ENCODE data around the gene TCEAL8. TPM values are rescaled to one million over a fixed set of nuclear protein-coding genes. Genes with fewer than 3 reads are reported as not detected.
"Not testable (repeated sequence)": the region's sequence is repeated elsewhere in the genome, so short reads cannot be mapped to it uniquely, and the experiment has no call there.

TCEAL8 gene
- total RNA-seq, 1 experiment from 2014 or later, result 21.5 TPM

- DNase-seq, result no peak
- Mint-ChIP-seq H3K27me3 (ENCODE audit: insufficient read depth, unreplicated experiment) (peaks cover 3% of the 10 kb centered on the region), H3K4me3 (ENCODE audit: unreplicated experiment) (no peak overlapping the region)
Measured at GRCh38 chrX:103236296-103236695, 18.7 kb downstream of the TCEAL8 start.

GRCh38 chrX:103235608-103236007 lies 19.3 kb downstream of the TCEAL8 start:
- H3K9me3 Mint-ChIP-seq (ENCODE audit: unreplicated experiment); H3K4me3 Mint-ChIP-seq (ENCODE audit: unreplicated experiment); H3K27me3 Mint-ChIP-seq (ENCODE audit: insufficient read depth, unreplicated experiment); intact Hi-C loops (cut with micrococcal nuclease; ENCODE audit: unreplicated experiment); H3K9me3 ChIP-seq; DNase-seq; H3K4me1 Mint-ChIP-seq (ENCODE audit: low read depth, unreplicated experiment); BruUV-seq (replicated peaks); H3K27me3 ChIP-seq (replicated peaks; ENCODE audit: control insufficient read depth, insufficient read depth, low read length); H3K36me3 Mint-ChIP-seq (ENCODE audit: insufficient read depth, unreplicated experiment); H3K4me1 ChIP-seq; POLR2A ChIA-PET; H3K27ac Mint-ChIP-seq (ENCODE audit: unreplicated experiment); H3K36me3 ChIP-seq (ENCODE audit: control insufficient read depth, insufficient read depth, low read length); CTCF ChIA-PET; H3K4me3 ChIP-seq (ENCODE audit: low read depth, low read length): not testable (repeated sequence)

More at GRCh38 chrX:103236296-103236695, 18.7 kb downstream of the TCEAL8 start:
- TF ChIP-seq CTCF (IDR thresholded peaks at IDR 0.05; ENCODE audit: insufficient read depth in 1 of 2, low read depth in 1 of 2, low read length in 1 of 2, severe bottlenecking in 1 of 2, unreplicated experiment in 1 of 2), result no peak
- no peak overlapping the region for H3K4me3 ChIP-seq (ENCODE audit: low read depth, low read length)
- Mint-ChIP-seq H3K4me1 (ENCODE audit: low read depth, unreplicated experiment) (peaks cover 7% of the 10 kb centered on the region), H3K27ac (ENCODE audit: unreplicated experiment) (no peak overlapping the region), H3K9me3 (ENCODE audit: unreplicated experiment) (no peaks in the 10 kb centered on the region), H3K36me3 (ENCODE audit: insufficient read depth, unreplicated experiment) (no peaks in the 10 kb centered on the region)
- POLR2A ChIA-PET, result no interaction called here
- intact Hi-C loops (cut with micrococcal nuclease; ENCODE audit: unreplicated experiment), result no loop called here
- H3K27me3 ChIP-seq (replicated peaks; ENCODE audit: control insufficient read depth, insufficient read depth, low read length), result no peaks in the 10 kb centered on the region
- H3K9me3 ChIP-seq, result no peaks in the 10 kb centered on the region
- H3K4me1 ChIP-seq, result no peaks in the 10 kb centered on the region
- no peaks in the 10 kb centered on the region for H3K36me3 ChIP-seq (ENCODE audit: control insufficient read depth, insufficient read depth, low read length)
- no TSS peak for BruUV-seq (replicated peaks)
- CTCF ChIA-PET, result no interaction called here

GRCh38 chrX:103234869-103235268 lies 20.1 kb downstream of the TCEAL8 start:
- Mint-ChIP-seq H3K4me1 (ENCODE audit: low read depth, unreplicated experiment) (peaks cover 7% of the 10 kb centered on the region), H3K9me3 (ENCODE audit: unreplicated experiment) (no peaks in the 10 kb centered on the region), H3K4me3 (ENCODE audit: unreplicated experiment) (no peak overlapping the region), H3K36me3 (ENCODE audit: insufficient read depth, unreplicated experiment) (no peaks in the 10 kb centered on the region), H3K27ac (ENCODE audit: unreplicated experiment) (no peak overlapping the region), H3K27me3 (ENCODE audit: insufficient read depth, unreplicated experiment) (no peaks in the 10 kb centered on the region)
- no TSS peak for BruUV-seq (replicated peaks)
- ChIA-PET CTCF (no interaction called here), POLR2A (no interaction called here)
- DNase-seq, result no peak
- no peaks in the 10 kb centered on the region for H3K9me3 ChIP-seq
- H3K4me3 ChIP-seq (ENCODE audit: low read depth, low read length), result no peak overlapping the region
- no peaks in the 10 kb centered on the region for H3K36me3 ChIP-seq (ENCODE audit: control insufficient read depth, insufficient read depth, low read length)
- H3K27me3 ChIP-seq (replicated peaks; ENCODE audit: control insufficient read depth, insufficient read depth, low read length), result no peaks in the 10 kb centered on the region
- no peaks in the 10 kb centered on the region for H3K4me1 ChIP-seq
- no peak for TF ChIP-seq CTCF (IDR thresholded peaks at IDR 0.05; ENCODE audit: insufficient read depth in 1 of 2, low read depth in 1 of 2, low read length in 1 of 2, severe bottlenecking in 1 of 2, unreplicated experiment in 1 of 2)
- intact Hi-C loops (cut with micrococcal nuclease; ENCODE audit: unreplicated experiment), result no loop called here

GRCh38 chrX:103233263-103233662 lies 21.7 kb downstream of the TCEAL8 start:
- H3K27me3 ChIP-seq (replicated peaks; ENCODE audit: control insufficient read depth, insufficient read depth, low read length), result no peaks in the 10 kb centered on the region
- ChIA-PET POLR2A (no interaction called here), CTCF (no interaction called here)
- no peak overlapping the region for H3K27ac Mint-ChIP-seq (ENCODE audit: unreplicated experiment)
- DNase-seq, result no peak
- no peaks in the 10 kb centered on the region for H3K27me3 Mint-ChIP-seq (ENCODE audit: insufficient read depth, unreplicated experiment)
- H3K4me1 ChIP-seq, result no peaks in the 10 kb centered on the region
- no peaks in the 10 kb centered on the region for H3K9me3 Mint-ChIP-seq (ENCODE audit: unreplicated experiment)
- TF ChIP-seq CTCF (IDR thresholded peaks at IDR 0.05; ENCODE audit: insufficient read depth in 1 of 2, low read depth in 1 of 2, low read length in 1 of 2, severe bottlenecking in 1 of 2, unreplicated experiment in 1 of 2), result no peak
- intact Hi-C loops (cut with micrococcal nuclease; ENCODE audit: unreplicated experiment), result no loop called here
- peaks cover 7% of the 10 kb centered on the region for H3K4me1 Mint-ChIP-seq (ENCODE audit: low read depth, unreplicated experiment)
- H3K36me3 ChIP-seq (ENCODE audit: control insufficient read depth, insufficient read depth, low read length), result no peaks in the 10 kb centered on the region
- H3K4me3 Mint-ChIP-seq (ENCODE audit: unreplicated experiment), result no peak overlapping the region
- no peaks in the 10 kb centered on the region for H3K9me3 ChIP-seq
- BruUV-seq (replicated peaks), result no TSS peak
- no peaks in the 10 kb centered on the region for H3K36me3 Mint-ChIP-seq (ENCODE audit: insufficient read depth, unreplicated experiment)
- H3K4me3 ChIP-seq (ENCODE audit: low read depth, low read length), result no peak overlapping the region

- CTCF ChIA-PET; intact Hi-C loops (cut with micrococcal nuclease; ENCODE audit: unreplicated experiment); H3K4me1 Mint-ChIP-seq (ENCODE audit: low read depth, unreplicated experiment); POLR2A ChIA-PET; H3K36me3 ChIP-seq (ENCODE audit: control insufficient read depth, insufficient read depth, low read length); H3K9me3 ChIP-seq; H3K9me3 Mint-ChIP-seq (ENCODE audit: unreplicated experiment); H3K27me3 ChIP-seq (replicated peaks; ENCODE audit: control insufficient read depth, insufficient read depth, low read length); H3K4me3 Mint-ChIP-seq (ENCODE audit: unreplicated experiment); H3K4me1 ChIP-seq; H3K27ac Mint-ChIP-seq (ENCODE audit: unreplicated experiment); BruUV-seq (replicated peaks); DNase-seq; H3K27me3 Mint-ChIP-seq (ENCODE audit: insufficient read depth, unreplicated experiment); H3K4me3 ChIP-seq (ENCODE audit: low read depth, low read length); H3K36me3 Mint-ChIP-seq (ENCODE audit: insufficient read depth, unreplicated experiment): not testable (repeated sequence)
Measured at GRCh38 chrX:103225918-103226317, 29.0 kb downstream of the TCEAL8 start.

Data from Caco-2 (cell line).